C4-2B (cell line): ENCODE data around the gene GLTP.
"Not testable (repeated sequence)": the region's sequence is repeated elsewhere in the genome, so short reads cannot be mapped to it uniquely, and the experiment has no call there.

ENCODE experiments used
- H3K27ac ChIP-seq: fragments of 450-650 bp; 2 replicates; pipeline ENCODE4 v1.5.1; 2017
- ZFX ChIP-seq: fragments of 450-650 bp; IDR thresholded peaks from 2 replicates; pipeline ENCODE4 v1.6.1; 2017
- TF ChIP-seq, protein P1 (sequence below): fragments of 450-650 bp; conservative IDR thresholded peaks from 2 replicates; pipeline ENCODE4 v1.5.1; 2017; ENCODE audit warnings: mild to moderate bottlenecking

Gene GLTP, protein sequence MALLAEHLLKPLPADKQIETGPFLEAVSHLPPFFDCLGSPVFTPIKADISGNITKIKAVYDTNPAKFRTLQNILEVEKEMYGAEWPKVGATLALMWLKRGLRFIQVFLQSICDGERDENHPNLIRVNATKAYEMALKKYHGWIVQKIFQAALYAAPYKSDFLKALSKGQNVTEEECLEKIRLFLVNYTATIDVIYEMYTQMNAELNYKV

DNA sequence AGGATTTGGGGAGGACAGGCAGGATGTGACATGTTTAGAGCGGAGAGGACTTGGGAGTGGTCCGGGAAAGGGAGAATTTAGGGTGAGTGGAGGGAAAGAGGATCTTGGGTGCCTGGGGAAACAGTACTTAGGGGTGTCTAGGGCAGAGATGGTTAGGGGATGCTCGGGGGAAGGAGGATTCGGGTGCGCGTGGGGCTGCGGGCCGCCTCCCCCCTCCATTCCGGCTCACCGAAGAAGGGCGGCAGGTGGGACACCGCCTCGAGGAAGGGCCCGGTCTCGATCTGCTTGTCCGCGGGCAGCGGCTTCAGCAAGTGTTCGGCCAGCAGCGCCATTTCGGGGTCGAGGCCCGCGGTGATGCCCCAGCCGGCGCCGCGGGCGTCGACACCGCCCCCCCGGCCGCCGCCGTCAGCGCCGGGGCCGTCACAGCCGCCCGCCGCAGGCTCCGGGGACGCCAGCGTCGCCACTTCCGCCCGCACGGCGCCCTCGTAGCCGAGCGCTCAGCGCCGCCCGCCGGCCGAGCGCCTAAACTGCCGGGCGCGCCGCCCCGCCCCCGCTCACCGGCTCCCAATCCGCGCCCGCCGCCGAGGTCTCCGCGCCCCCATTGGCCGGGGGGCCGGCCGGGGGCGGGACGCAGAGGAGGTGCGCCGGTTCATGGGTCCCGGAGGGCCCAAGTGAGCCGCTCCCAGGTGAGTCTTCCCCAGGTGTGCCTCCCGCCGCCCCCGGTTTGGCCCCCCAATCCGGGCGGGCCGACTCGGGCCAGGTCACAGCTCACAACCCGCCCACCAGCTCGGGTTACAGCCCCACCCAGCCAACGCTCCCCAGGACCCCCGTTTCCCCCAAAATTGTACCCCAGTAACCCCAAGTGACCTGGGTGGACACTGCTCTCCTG is at the start of gene GLTP:
Gene GLTP (minus strand): TSS at position 499 of the 889 bp plus-strand sequence. CDS start 167 bp downstream, at position 332.
- no peak for TF ChIP-seq ZFX
- TF ChIP-seq, protein P1, sequence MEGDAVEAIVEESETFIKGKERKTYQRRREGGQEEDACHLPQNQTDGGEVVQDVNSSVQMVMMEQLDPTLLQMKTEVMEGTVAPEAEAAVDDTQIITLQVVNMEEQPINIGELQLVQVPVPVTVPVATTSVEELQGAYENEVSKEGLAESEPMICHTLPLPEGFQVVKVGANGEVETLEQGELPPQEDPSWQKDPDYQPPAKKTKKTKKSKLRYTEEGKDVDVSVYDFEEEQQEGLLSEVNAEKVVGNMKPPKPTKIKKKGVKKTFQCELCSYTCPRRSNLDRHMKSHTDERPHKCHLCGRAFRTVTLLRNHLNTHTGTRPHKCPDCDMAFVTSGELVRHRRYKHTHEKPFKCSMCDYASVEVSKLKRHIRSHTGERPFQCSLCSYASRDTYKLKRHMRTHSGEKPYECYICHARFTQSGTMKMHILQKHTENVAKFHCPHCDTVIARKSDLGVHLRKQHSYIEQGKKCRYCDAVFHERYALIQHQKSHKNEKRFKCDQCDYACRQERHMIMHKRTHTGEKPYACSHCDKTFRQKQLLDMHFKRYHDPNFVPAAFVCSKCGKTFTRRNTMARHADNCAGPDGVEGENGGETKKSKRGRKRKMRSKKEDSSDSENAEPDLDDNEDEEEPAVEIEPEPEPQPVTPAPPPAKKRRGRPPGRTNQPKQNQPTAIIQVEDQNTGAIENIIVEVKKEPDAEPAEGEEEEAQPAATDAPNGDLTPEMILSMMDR = peak; percentile 93
- H3K27ac ChIP-seq = peak within 1 kb of the TSS; percentile 69

DNA sequence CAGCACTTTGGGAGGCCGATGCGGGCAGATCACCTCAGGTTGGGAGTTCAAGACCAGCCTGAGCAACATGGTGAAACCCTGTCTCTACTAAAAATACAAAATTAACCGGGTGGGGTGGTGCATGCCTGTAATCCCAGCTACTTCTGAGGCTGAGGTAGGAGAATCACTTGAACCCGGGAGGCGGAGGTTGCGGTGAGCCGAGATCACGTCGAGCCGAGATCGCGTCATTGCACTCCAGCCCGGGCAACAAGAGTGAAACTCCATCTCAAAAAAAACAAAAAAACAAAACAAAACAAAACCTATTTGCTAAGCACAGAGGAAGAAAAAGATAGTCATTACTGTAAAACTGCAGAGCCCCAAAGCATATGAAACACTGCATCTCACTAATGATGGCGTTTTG is 49.0 kb upstream of the GLTP start:
- H3K27ac ChIP-seq = not testable (repeated sequence)

DNA sequence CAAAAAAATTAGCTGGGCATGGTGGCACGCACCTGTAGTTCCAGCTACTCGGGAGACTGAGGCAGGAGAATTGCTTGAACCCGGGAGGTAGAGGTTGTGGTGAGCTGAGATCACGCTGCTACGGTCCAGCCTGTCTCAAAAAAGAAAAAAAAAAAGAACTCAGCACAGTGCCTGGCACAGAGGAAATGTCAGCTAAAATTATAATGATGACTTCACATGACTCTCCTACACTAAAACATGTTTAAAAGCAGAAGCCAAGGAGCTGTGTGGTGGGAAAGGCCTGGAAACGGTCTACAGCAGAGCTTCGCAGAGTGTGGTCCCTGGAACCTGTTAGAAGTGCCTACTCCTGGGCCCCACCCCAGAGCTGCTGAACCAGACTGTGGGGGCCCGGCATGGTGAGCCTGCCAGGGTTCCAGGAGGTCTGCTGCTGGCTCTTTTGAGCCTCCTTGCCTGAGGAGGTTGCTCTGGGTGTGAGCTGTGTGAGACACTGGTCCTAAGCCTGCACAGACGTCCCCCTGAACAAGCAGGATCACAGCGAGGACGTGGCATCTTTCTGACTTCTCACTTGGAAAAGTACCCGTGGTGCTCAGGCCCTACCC is 47.8 kb upstream of the GLTP start:
- TF ChIP-seq, protein P1 = no peak
- no peak for TF ChIP-seq ZFX
- no peak overlapping the region for H3K27ac ChIP-seq

DNA sequence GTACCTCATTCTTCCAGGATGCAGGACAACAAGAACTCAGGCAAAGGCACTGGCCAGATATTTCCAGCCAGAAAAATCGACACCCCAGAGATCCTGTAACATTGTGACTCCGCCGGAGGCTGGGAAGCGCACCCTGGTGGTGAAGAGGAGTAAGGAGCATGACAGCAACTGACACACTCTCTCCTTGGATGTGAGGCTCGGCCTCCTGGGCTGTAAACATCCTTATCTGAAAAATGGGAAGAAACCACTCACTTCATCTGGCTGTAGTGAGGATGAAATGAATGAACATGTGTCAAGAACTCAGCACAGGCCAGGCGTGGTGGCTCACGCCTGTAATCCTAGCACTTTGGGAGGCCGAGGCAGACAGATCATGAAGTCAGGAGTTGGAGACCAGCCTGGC is 47.3 kb upstream of the GLTP start:
- TF ChIP-seq, protein P1 = peak; percentile 86
- no peak for TF ChIP-seq ZFX
- no peak overlapping the region for H3K27ac ChIP-seq

DNA sequence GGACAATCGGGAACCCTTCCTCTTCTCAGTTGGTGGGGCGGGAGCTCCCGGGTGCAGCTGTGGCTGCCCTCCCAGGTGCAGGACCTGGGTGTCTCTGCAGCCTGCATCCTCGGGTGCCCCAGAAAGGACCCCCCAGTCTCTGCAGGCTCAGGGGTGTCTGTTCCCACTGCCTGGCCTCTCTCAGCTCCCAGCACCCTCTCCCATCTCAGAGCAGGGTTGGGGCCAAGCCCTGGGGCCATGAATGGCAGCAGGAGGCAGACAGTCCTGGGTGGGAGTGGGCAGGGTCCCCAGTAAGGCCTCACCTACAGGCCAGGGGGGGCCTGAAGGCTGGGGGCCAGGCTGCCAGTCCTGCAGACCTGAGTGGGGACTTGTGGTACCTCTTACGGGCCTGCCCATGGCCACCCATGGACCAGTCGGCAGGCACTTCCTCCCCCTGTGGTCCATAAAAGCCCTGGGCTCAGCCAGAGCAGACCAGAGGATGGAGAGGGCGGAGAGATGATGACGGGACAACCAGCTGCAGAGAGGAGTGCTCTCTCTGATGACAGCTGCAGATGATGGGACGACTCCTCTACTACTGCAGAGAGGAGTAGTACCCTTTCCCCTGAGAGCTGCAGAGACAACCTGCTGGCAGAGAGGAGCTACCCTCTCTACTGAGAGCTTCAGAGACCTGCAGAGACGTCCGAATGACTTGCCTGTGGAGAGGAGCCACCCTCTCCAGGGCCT is 46.3 kb upstream of the GLTP start:
- TF ChIP-seq ZFX = no peak
- TF ChIP-seq, protein P1 = no peak
- no peak overlapping the region for H3K27ac ChIP-seq

DNA sequence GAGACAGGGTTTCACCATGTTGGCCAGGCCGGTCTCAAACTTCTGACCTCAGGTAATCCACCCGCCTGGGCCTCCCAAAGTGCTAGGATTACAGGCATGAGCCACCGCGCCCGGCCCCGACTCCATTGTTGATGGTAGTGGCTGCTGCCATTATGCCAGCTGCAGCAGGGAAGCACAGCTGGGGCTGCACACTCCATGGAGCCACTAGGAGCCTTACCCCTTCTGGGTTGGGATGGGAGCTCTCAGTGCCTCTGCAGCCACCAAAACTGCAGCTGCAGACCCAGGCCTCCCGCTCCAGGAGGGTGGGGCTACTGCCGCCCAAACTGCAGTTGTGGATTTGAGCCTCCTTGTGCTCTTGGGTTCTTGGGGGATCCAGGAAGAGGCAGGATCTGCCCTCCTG is 45.7 kb upstream of the GLTP start:
- no peak overlapping the region for H3K27ac ChIP-seq
- TF ChIP-seq, protein P1 = no peak
- TF ChIP-seq ZFX = no peak

DNA sequence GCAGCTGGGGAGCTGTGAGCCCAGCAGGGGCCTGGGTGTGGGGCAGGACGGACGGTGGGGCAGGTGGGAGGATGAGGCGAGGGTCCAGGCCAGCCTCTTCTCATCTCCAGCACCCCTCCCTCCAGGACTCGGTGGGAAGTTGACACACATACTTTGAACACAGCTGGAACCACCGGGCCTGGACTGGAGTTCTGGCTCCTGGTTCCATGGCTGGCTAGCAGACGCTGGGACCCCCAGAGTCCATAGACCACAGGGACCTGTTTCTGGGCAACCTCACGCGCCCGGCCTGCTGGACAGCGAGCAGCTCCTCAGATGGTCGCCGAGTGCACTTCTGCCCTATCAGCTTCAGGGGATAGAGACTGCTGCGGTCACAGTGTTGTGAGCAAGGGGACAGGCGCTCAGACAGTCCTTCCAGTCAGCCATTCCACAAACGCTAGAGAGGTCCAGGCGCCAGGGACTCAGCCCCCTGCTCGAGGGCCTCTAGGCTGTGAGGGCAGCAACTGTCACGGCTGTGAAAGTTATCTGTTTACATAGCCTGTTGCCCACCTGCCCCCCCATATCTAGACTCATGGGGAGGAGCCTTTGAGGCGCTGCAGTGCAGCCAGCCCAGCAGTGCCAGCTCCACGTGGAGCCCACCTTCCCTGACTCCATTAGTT is 45.0 kb upstream of the GLTP start:
- TF ChIP-seq, protein P1 = no peak
- no peak for TF ChIP-seq ZFX
- no peak overlapping the region for H3K27ac ChIP-seq
